ENCODE results near the gene KLHL40. TPM values are rescaled to one million over a fixed set of nuclear protein-coding genes. Genes with fewer than 3 reads are reported as not detected.
"Not testable (repeated sequence)": the region's sequence is repeated elsewhere in the genome, so short reads cannot be mapped to it uniquely, and the experiment has no call there.

The KLHL40 gene
- total RNA-seq, 2 experiments from 2014 or later = not detected

- no peaks in the 10 kb centered on the region for H3K9me3 Mint-ChIP-seq
- H3K36me3 Mint-ChIP-seq = no peaks in the 10 kb centered on the region
- ATAC-seq (ENCODE audit: low read depth) = no peak
- DNase-seq = peak; percentile 14
- H3K4me1 Mint-ChIP-seq = no peaks in the 10 kb centered on the region
- H3K4me3 Mint-ChIP-seq = no peak overlapping the region
- H3K27me3 Mint-ChIP-seq = peaks cover 12% of the 10 kb centered on the region
- POLR2A ChIA-PET = no interaction called here
- no peak overlapping the region for H3K27ac Mint-ChIP-seq
Observed at GRCh38 chr3:42712688-42713372, 27.5 kb downstream of the KLHL40 start.

GRCh38 chr3:42713747-42714146 lies 28.4 kb downstream of the KLHL40 start:
- peaks cover 12% of the 10 kb centered on the region for H3K27me3 Mint-ChIP-seq
- no peaks in the 10 kb centered on the region for H3K9me3 Mint-ChIP-seq
- H3K36me3 Mint-ChIP-seq = no peaks in the 10 kb centered on the region
- H3K4me3 Mint-ChIP-seq = no peak overlapping the region
- no peaks in the 10 kb centered on the region for H3K4me1 Mint-ChIP-seq
- no peak for DNase-seq
- no peak overlapping the region for H3K27ac Mint-ChIP-seq
- POLR2A ChIA-PET = no interaction called here
- no peak for ATAC-seq (ENCODE audit: low read depth)

- H3K4me1 Mint-ChIP-seq = no peaks in the 10 kb centered on the region
- no peaks in the 10 kb centered on the region for H3K9me3 Mint-ChIP-seq
- peaks cover 16% of the 10 kb centered on the region for H3K27me3 Mint-ChIP-seq
- DNase-seq (no peak), ATAC-seq (ENCODE audit: low read depth) (no peak)
- H3K4me3 Mint-ChIP-seq = no peak overlapping the region
- no peaks in the 10 kb centered on the region for H3K36me3 Mint-ChIP-seq
- no peak overlapping the region for H3K27ac Mint-ChIP-seq
- POLR2A ChIA-PET = no interaction called here
Observed at GRCh38 chr3:42714171-42714852, 29.0 kb downstream of the KLHL40 start.

GRCh38 chr3:42717306-42717705 lies 32.0 kb downstream of the KLHL40 start:
- H3K27me3 Mint-ChIP-seq = peaks cover 16% of the 10 kb centered on the region
- no peak overlapping the region for H3K27ac Mint-ChIP-seq
- no peaks in the 10 kb centered on the region for H3K36me3 Mint-ChIP-seq
- H3K4me3 Mint-ChIP-seq = no peak overlapping the region
- DNase-seq = no peak
- H3K9me3 Mint-ChIP-seq = no peaks in the 10 kb centered on the region
- no peaks in the 10 kb centered on the region for H3K4me1 Mint-ChIP-seq
- POLR2A ChIA-PET = no interaction called here
- no peak for ATAC-seq (ENCODE audit: low read depth)

- no peak overlapping the region for H3K4me3 Mint-ChIP-seq
- no peaks in the 10 kb centered on the region for H3K4me1 Mint-ChIP-seq
- H3K9me3 Mint-ChIP-seq = no peaks in the 10 kb centered on the region
- POLR2A ChIA-PET = no interaction called here
- H3K36me3 Mint-ChIP-seq = no peaks in the 10 kb centered on the region
- no peak for DNase-seq
- H3K27me3 Mint-ChIP-seq = peaks cover 21% of the 10 kb centered on the region
- H3K27ac Mint-ChIP-seq = no peak overlapping the region
- no peak for ATAC-seq (ENCODE audit: low read depth)
Observed at GRCh38 chr3:42718338-42718737, 33.0 kb downstream of the KLHL40 start.

GRCh38 chr3:42719002-42719401 lies 33.7 kb downstream of the KLHL40 start:
- H3K4me1 Mint-ChIP-seq = no peaks in the 10 kb centered on the region
- ATAC-seq (ENCODE audit: low read depth) (no peak), DNase-seq (no peak)
- POLR2A ChIA-PET = no interaction called here
- no peak overlapping the region for H3K27ac Mint-ChIP-seq
- no peak overlapping the region for H3K4me3 Mint-ChIP-seq
- H3K27me3 Mint-ChIP-seq = peaks cover 24% of the 10 kb centered on the region
- no peaks in the 10 kb centered on the region for H3K36me3 Mint-ChIP-seq
- H3K9me3 Mint-ChIP-seq = no peaks in the 10 kb centered on the region

GRCh38 chr3:42720126-42720525 lies 34.8 kb downstream of the KLHL40 start:
- Mint-ChIP-seq H3K27me3 (peaks cover 30% of the 10 kb centered on the region), H3K36me3 (no peaks in the 10 kb centered on the region), H3K4me3 (no peak overlapping the region), H3K9me3 (no peaks in the 10 kb centered on the region), H3K4me1 (no peaks in the 10 kb centered on the region), H3K27ac (no peak overlapping the region)
- ATAC-seq (ENCODE audit: low read depth) (no peak), DNase-seq (no peak)
- POLR2A ChIA-PET = no interaction called here

GRCh38 chr3:42721690-42722089 lies 36.4 kb downstream of the KLHL40 start:
- no peaks in the 10 kb centered on the region for H3K9me3 Mint-ChIP-seq
- H3K36me3 Mint-ChIP-seq = no peaks in the 10 kb centered on the region
- peaks cover 27% of the 10 kb centered on the region for H3K27me3 Mint-ChIP-seq
- ATAC-seq (ENCODE audit: low read depth) (no peak), DNase-seq (no peak)
- H3K27ac Mint-ChIP-seq = no peak overlapping the region
- H3K4me3 Mint-ChIP-seq = no peak overlapping the region
- H3K4me1 Mint-ChIP-seq = no peaks in the 10 kb centered on the region
- POLR2A ChIA-PET = no interaction called here

- H3K4me1 Mint-ChIP-seq; ATAC-seq (ENCODE audit: low read depth); H3K4me3 Mint-ChIP-seq; DNase-seq; POLR2A ChIA-PET; H3K9me3 Mint-ChIP-seq; H3K27ac Mint-ChIP-seq; H3K36me3 Mint-ChIP-seq: not testable (repeated sequence)
- H3K27me3 Mint-ChIP-seq = peaks cover 24% of the 10 kb centered on the region
Observed at GRCh38 chr3:42722442-42722841, 37.1 kb downstream of the KLHL40 start.

GRCh38 chr3:42723219-42723618 lies 37.9 kb downstream of the KLHL40 start:
- Mint-ChIP-seq H3K4me1 (no peaks in the 10 kb centered on the region), H3K27ac (no peak overlapping the region), H3K36me3 (no peaks in the 10 kb centered on the region), H3K9me3 (no peaks in the 10 kb centered on the region), H3K27me3 (peaks cover 26% of the 10 kb centered on the region), H3K4me3 (no peak overlapping the region)
- ATAC-seq (ENCODE audit: low read depth) = no peak
- DNase-seq = no peak
- POLR2A ChIA-PET = no interaction called here

- POLR2A ChIA-PET = no interaction called here
Observed at GRCh38 chr3:42725454-42725853, 40.1 kb downstream of the KLHL40 start.

GRCh38 chr3:42728056-42728455 lies 42.7 kb downstream of the KLHL40 start:
- DNase-seq (no peak), ATAC-seq (ENCODE audit: low read depth) (no peak)
- no peaks in the 10 kb centered on the region for H3K9me3 Mint-ChIP-seq
- H3K4me1 Mint-ChIP-seq = no peaks in the 10 kb centered on the region
- peaks cover 17% of the 10 kb centered on the region for H3K27me3 Mint-ChIP-seq
- POLR2A ChIA-PET = no interaction called here
- no peak overlapping the region for H3K27ac Mint-ChIP-seq
- H3K4me3 Mint-ChIP-seq = no peak overlapping the region
- no peaks in the 10 kb centered on the region for H3K36me3 Mint-ChIP-seq

More at GRCh38 chr3:42725454-42725853, 40.1 kb downstream of the KLHL40 start:
- DNase-seq (no peak), ATAC-seq (ENCODE audit: low read depth) (no peak)
- Mint-ChIP-seq H3K4me3 (no peak overlapping the region), H3K4me1 (no peaks in the 10 kb centered on the region), H3K27me3 (peaks cover 20% of the 10 kb centered on the region), H3K36me3 (no peaks in the 10 kb centered on the region), H3K9me3 (no peaks in the 10 kb centered on the region), H3K27ac (no peak overlapping the region)

- H3K9me3 Mint-ChIP-seq = no peaks in the 10 kb centered on the region
- peaks cover 12% of the 10 kb centered on the region for H3K27me3 Mint-ChIP-seq
- no peaks in the 10 kb centered on the region for H3K36me3 Mint-ChIP-seq
- H3K4me1 Mint-ChIP-seq = no peaks in the 10 kb centered on the region
- DNase-seq (no peak), ATAC-seq (ENCODE audit: low read depth) (no peak)
- H3K4me3 Mint-ChIP-seq = no peak overlapping the region
- POLR2A ChIA-PET = no interaction called here
- H3K27ac Mint-ChIP-seq = no peak overlapping the region
Observed at GRCh38 chr3:42728668-42729364, 43.5 kb downstream of the KLHL40 start.

Data from activated naive CD8-positive, alpha-beta T cell treated with anti-CD3 and anti-CD28 coated beads, Interleukin-2, amount 10 ng/mL, durations not matched to agents 7 days and 5 days (primary cell).